ENCODE measurements around the gene FOXP3.

Gene FOXP3

GRCh38 chrX:49247916-49248811 lies 16.3 kb downstream of the FOXP3 start:
- DNase-seq, result no peak

- no peak for DNase-seq
Observed at GRCh38 chrX:49247346-49247745, 17.2 kb downstream of the FOXP3 start.

- no peak for DNase-seq
Observed at GRCh38 chrX:49246541-49246940, 18.0 kb downstream of the FOXP3 start.

- DNase-seq, result no peak
Observed at GRCh38 chrX:49244207-49244606, 20.3 kb downstream of the FOXP3 start.

GRCh38 chrX:49243166-49243565 lies 21.3 kb downstream of the FOXP3 start:
- DNase-seq, result peak; percentile 2

GRCh38 chrX:49242545-49243066 lies 21.9 kb downstream of the FOXP3 start:
- no peak for DNase-seq

GRCh38 chrX:49238735-49239134 lies 25.8 kb downstream of the FOXP3 start:
- no peak for DNase-seq

- peak; percentile 10 for DNase-seq
Observed at GRCh38 chrX:49237060-49237459, 27.4 kb downstream of the FOXP3 start.

- no peak for DNase-seq
Observed at GRCh38 chrX:49233887-49234555, 30.5 kb downstream of the FOXP3 start.

- DNase-seq, result no peak
Observed at GRCh38 chrX:49233176-49233575, 31.3 kb downstream of the FOXP3 start, which contains the start of gene CACNA1F. Gene CACNA1F, minus strand, starts transcription at chrX:49233340. Its CDS starts 31 bp downstream, at chrX:49233309.

- DNase-seq, result no peak
Observed at GRCh38 chrX:49232525-49232924, 32.0 kb downstream of the FOXP3 start.

GRCh38 chrX:49231333-49232000 lies 33.0 kb downstream of the FOXP3 start:
- no peak for DNase-seq

GRCh38 chrX:49230500-49231232 lies 33.8 kb downstream of the FOXP3 start:
- DNase-seq, result no peak

GRCh38 chrX:49228185-49228584 lies 36.3 kb downstream of the FOXP3 start:
- DNase-seq, result no peak

- no peak for DNase-seq
Observed at GRCh38 chrX:49227726-49228125, 36.8 kb downstream of the FOXP3 start.

GRCh38 chrX:49226946-49227345 lies 37.6 kb downstream of the FOXP3 start:
- DNase-seq, result no peak

- DNase-seq, result no peak
Observed at GRCh38 chrX:49225858-49226257, 38.7 kb downstream of the FOXP3 start.

- DNase-seq, result no peak
Observed at GRCh38 chrX:49221868-49222267, 42.6 kb downstream of the FOXP3 start.

- DNase-seq, result no peak
Observed at GRCh38 chrX:49220100-49220499, 44.4 kb downstream of the FOXP3 start.

- no peak for DNase-seq
Observed at GRCh38 chrX:49214996-49215526, 49.4 kb downstream of the FOXP3 start.

- no peak for DNase-seq
Observed at GRCh38 chrX:49214416-49214815, 50.1 kb downstream of the FOXP3 start.

- DNase-seq, result no peak
Observed at GRCh38 chrX:49212861-49213260, 51.6 kb downstream of the FOXP3 start.

Data from right hindlimb (tissue), 1 donor.